HepG2 (cell line): ENCODE measurements around the gene LDAF1. TPM values are rescaled to one million over a fixed set of nuclear protein-coding genes. Genes with fewer than 3 reads are reported as not detected.

Source experiments
- ATAC-seq: fragments of 200-7000 bp; cut with Tn5 transposase; 3 replicates; pipeline ENCODE4 v1.9.1; 2020; ENCODE audit warnings: mild to moderate bottlenecking, moderate library complexity
- BruUV-seq: library from RNA; stranded (reverse); fragments of 400-500 nt; replicated peaks from 2 replicates; lab custom pipeline; 2021; lab: Mats Ljungman, UMichigan
- CTCF ChIA-PET: fragments of 300-600 bp; formaldehyde crosslinking; extraction: SDS; loops from one replicate; lab custom pipeline; 2021; ENCODE audit warnings: low total read pairs, inconsistent platforms, low intra/inter-chr PET ratio; lab: Yijun Ruan, JAX
- POLR2A ChIA-PET: fragments of 350-600 bp; sonication (Branson Sonifier 250); formaldehyde crosslinking; loops from one replicate; lab custom pipeline; 2020; ENCODE audit warnings: antibody characterized with exemption, inconsistent platforms; lab: Yijun Ruan, JAX
- DNase-seq: peaks from one replicate; pipeline ENCODE4 v3.0.0-alpha.2; 2015; ENCODE audit warnings: low spot score
- FAIRE-seq: peaks from 3 replicates; lab custom pipeline; 2011; peaks lifted over from hg19 to GRCh38; lab: Jason Lieb, UNC
- H2AFZ ChIP-seq: one replicate; pipeline ENCODE4 v1.6.1; 2011; ENCODE audit warnings: low read length, inconsistent platforms
- H3K27ac ChIP-seq: fragments of 300-600 bp; 3 replicates; pipeline ENCODE4 v1.8.0; 2011; ENCODE audit warnings: mixed run types, mild to moderate bottlenecking, mixed read lengths, low read length, inconsistent platforms; ENCODE audit not compliant: insufficient read depth; ENCODE audit errors: extremely low read length
- H3K27me3 ChIP-seq, 2 experiments: fragments of 200-600 bp in 1 of 2; 2 replicates in 1 of 2; 3 replicates in 1 of 2; pipeline versions ENCODE4 v1.6.0 to v1.8.0; 2011; ENCODE audit warnings: low read length in 2 of 2, mild to moderate bottlenecking in 2 of 2, moderate library complexity in 2 of 2, inconsistent platforms in 1 of 2; ENCODE audit not compliant: insufficient read depth in 2 of 2, control insufficient read depth in 1 of 2
- H3K36me3 ChIP-seq, 2 experiments: fragments of 200-600 bp in 1 of 2; replicated peaks in 1 of 2; 2 replicates in 1 of 2; 3 replicates in 1 of 2; pipeline versions ENCODE4 v1.5.1 to v1.8.0; 2011; ENCODE audit warnings: low read length in 2 of 2, inconsistent platforms in 1 of 2; ENCODE audit not compliant: insufficient read depth in 2 of 2, control insufficient read depth in 1 of 2
- H3K4me1 ChIP-seq: 2 replicates; pipeline ENCODE4 v1.5.1; 2012; ENCODE audit warnings: low read length, inconsistent platforms; ENCODE audit not compliant: insufficient read depth
- H3K4me2 ChIP-seq: 2 replicates; pipeline ENCODE4 v1.6.0; 2011; ENCODE audit warnings: low read depth, low read length, inconsistent platforms
- H3K4me3 ChIP-seq, 3 experiments: fragments of 200-600 bp in 1 of 3; sonication (generic), shearing (Covaris generic) in 1 of 3; replicated peaks in 1 of 3; 2 replicates each; pipeline ENCODE4 v1.5.1; 2011 to 2016; ENCODE audit warnings: low read length in 3 of 3, inconsistent platforms in 2 of 3, low read depth in 2 of 3, mild to moderate bottlenecking in 2 of 3, control low read depth in 1 of 3, mixed read lengths in 1 of 3; ENCODE audit not compliant: insufficient read depth in 1 of 3
- H3K79me2 ChIP-seq: one replicate; pipeline ENCODE4 v1.6.1; 2011; ENCODE audit warnings: low read length, inconsistent platforms; ENCODE audit not compliant: insufficient read depth
- H3K9ac ChIP-seq: 2 replicates; pipeline ENCODE4 v1.6.0; 2011; ENCODE audit warnings: mild to moderate bottlenecking, low read depth, low read length, inconsistent platforms; ENCODE audit not compliant: insufficient read depth
- H3K9me3 ChIP-seq: 2 replicates; pipeline ENCODE4 v1.5.1; 2012; ENCODE audit warnings: mild to moderate bottlenecking, low read length
- H4K20me1 ChIP-seq: 2 replicates; pipeline ENCODE4 v1.6.0; 2011; ENCODE audit warnings: inconsistent platforms, mild to moderate bottlenecking, low read length, moderate library complexity; ENCODE audit not compliant: insufficient read depth
- CBX2 ChIP-seq, 2 experiments: fragments of 200-600 bp in 1 of 2; sonication (generic); formaldehyde crosslinking in 1 of 2; IDR thresholded peaks; 2 replicates each; pipeline versions ENCODE4 v1.7.0 to v1.8.1; 2018 to 2022; ENCODE audit warnings: low read depth in 2 of 2, low read length in 1 of 2, mild to moderate bottlenecking in 1 of 2, missing genetic modification reagents in 1 of 2
- HCFC1 ChIP-seq: fragments of 150-350 bp; IDR thresholded peaks from 2 replicates; pipeline ENCODE4 v1.6.1; 2014; ENCODE audit warnings: low read depth, low read length
- HHEX ChIP-seq: IDR thresholded peaks from 2 replicates; pipeline ENCODE4 v1.6.1; 2016; ENCODE audit warnings: control low read depth
- MED13 ChIP-seq: sonication (generic); formaldehyde crosslinking; IDR thresholded peaks from 2 replicates; pipeline ENCODE4 v1.5.0; 2020; ENCODE audit warnings: missing genetic modification reagents
- PTBP1 ChIP-seq: fragments of 200-400 bp; formaldehyde crosslinking; IDR thresholded peaks from 2 replicates; pipeline ENCODE4 v1.6.1; 2018; ENCODE audit warnings: low read length, low read depth; ENCODE audit not compliant: poor library complexity, severe bottlenecking
- SOX6 ChIP-seq, 2 experiments: fragments of 450-650 bp in 1 of 2; sonication (generic) in 1 of 2; formaldehyde crosslinking in 1 of 2; IDR thresholded peaks; 2 replicates each; pipeline versions ENCODE4 v1.4.0 to v1.6.1; 2017 to 2020; ENCODE audit warnings: antibody characterized with exemption in 1 of 2, mild to moderate bottlenecking in 1 of 2, missing genetic modification reagents in 1 of 2
- ZBTB39 ChIP-seq: sonication (generic); formaldehyde crosslinking; IDR thresholded peaks from 2 replicates; pipeline ENCODE4 v1.5.0; 2020; ENCODE audit warnings: missing genetic modification reagents
- ZMYM2 ChIP-seq: sonication (generic); formaldehyde crosslinking; IDR thresholded peaks from 2 replicates; pipeline ENCODE4 v1.8.0; 2022; ENCODE audit warnings: mild to moderate bottlenecking, missing genetic modification reagents
- ZNF496 ChIP-seq: sonication (generic); formaldehyde crosslinking; IDR thresholded peaks from 2 replicates; pipeline ENCODE4 v1.8.1; 2023; ENCODE audit warnings: mild to moderate bottlenecking, moderate library complexity, missing genetic modification reagents; ENCODE audit not compliant: insufficient replicate concordance
- ZNF512 ChIP-seq: sonication (generic); formaldehyde crosslinking; IDR thresholded peaks from 2 replicates; pipeline ENCODE4 v1.4.0; 2020; ENCODE audit warnings: mild to moderate bottlenecking, missing genetic modification reagents
- WGBS: methylation state at CpG from one replicate; pipeline ENCODE4 v1.1.6; 2017; ENCODE audit warnings: low lambda C conversion rate; 5-methylcytosine and 5-hydroxymethylcytosine counted together
- in situ Hi-C: cut with HindIII; loops from 2 replicates; pipeline ENCODE4 v1.10.0; 2017; ENCODE audit warnings: low pct_unique_long_range_greater_than_20kb; ENCODE audit not compliant: extremely low pct_ligation_motif_present
- intact Hi-C: fragments of 100-400 bp; cut with micrococcal nuclease; formaldehyde crosslinking; loops from one replicate; pipeline ENCODE4 v1.10.0; 2022; ENCODE audit not compliant: unreplicated experiment
- polyA plus RNA-seq, 8 experiments: library from polyadenylated mRNA; depleted of rRNA in 3 of 8; stranded (reverse) in 7 of 8; unstranded in 1 of 8; fragments of >200 nt; fragmentation: Illumina TruSeq in 4 of 8; extraction: Trizol in 4 of 8; gene quantifications; 2 replicates each; pipeline versions ENCODE4 v1.2.1 to v1.2.3, GENCODE V29; 2011 to 2016; ENCODE audit warnings: low read depth in 4 of 8, missing spikeins in 1 of 8, mixed read lengths in 1 of 8; ENCODE audit not compliant: insufficient read depth in 1 of 8
- total RNA-seq, 5 experiments: library from RNA; depleted of rRNA; stranded (reverse); fragments of >200 nt; fragmentation: Illumina TruSeq; extraction: Trizol; gene quantifications; 2 replicates each; pipeline ENCODE4 v1.2.3, GENCODE V29; 2016; ENCODE audit warnings: low read depth in 1 of 5
- TF ChIP-seq, protein P1 (sequence below): sonication (generic); formaldehyde crosslinking; IDR thresholded peaks from 2 replicates; pipeline ENCODE4 v1.4.0; 2020; ENCODE audit warnings: missing genetic modification reagents, borderline replicate concordance

LDAF1 gene
- total and polyA plus RNA-seq, 2 of the 13 experiments (the other 11 are each of a cell fraction or from before 2014, with no cell fraction given) = 6.3 to 7.5 TPM

DNA sequence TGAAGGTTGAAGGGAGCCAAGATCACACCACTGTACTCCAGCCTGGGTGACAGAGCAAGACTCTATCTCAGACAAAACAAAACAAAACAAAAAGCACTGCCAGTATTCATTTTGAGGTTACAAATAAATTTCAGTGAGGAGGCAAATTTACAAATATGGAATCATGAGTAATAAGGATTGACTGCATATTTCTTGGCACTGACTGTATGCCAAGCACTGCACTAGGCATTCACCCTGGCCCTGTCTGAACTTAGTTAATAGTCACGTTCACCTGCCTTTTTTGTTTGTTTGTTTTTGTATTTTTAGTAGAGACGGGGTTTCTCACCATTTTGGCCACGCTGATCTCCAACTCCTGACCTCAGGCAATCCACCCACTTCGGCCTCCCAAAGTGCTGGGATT is 5.1 kb downstream of the LDAF1 start (continued):
- no peak for TF ChIP-seq ZBTB39
- no peak for TF ChIP-seq MED13 (CRISPR knock-in tag)
- TF ChIP-seq ZMYM2 = no peak
- no peak for TF ChIP-seq SOX6 (IDR thresholded peaks at IDR 0.05)
- TF ChIP-seq SOX6 (CRISPR knock-in tag; IDR thresholded peaks at IDR 0.05) = no peak
- no peak for TF ChIP-seq CBX2 (IDR thresholded peaks at IDR 0.05; ENCODE audit: low read depth, low read length)
- TF ChIP-seq CBX2 (CRISPR knock-in tag; IDR thresholded peaks at IDR 0.05; ENCODE audit: low read depth) = no peak
- TF ChIP-seq HCFC1 = no peak
- TF ChIP-seq HHEX (CRISPR knock-in tag) = no peak
- TF ChIP-seq ZNF512 (CRISPR knock-in tag) = no peak

DNA sequence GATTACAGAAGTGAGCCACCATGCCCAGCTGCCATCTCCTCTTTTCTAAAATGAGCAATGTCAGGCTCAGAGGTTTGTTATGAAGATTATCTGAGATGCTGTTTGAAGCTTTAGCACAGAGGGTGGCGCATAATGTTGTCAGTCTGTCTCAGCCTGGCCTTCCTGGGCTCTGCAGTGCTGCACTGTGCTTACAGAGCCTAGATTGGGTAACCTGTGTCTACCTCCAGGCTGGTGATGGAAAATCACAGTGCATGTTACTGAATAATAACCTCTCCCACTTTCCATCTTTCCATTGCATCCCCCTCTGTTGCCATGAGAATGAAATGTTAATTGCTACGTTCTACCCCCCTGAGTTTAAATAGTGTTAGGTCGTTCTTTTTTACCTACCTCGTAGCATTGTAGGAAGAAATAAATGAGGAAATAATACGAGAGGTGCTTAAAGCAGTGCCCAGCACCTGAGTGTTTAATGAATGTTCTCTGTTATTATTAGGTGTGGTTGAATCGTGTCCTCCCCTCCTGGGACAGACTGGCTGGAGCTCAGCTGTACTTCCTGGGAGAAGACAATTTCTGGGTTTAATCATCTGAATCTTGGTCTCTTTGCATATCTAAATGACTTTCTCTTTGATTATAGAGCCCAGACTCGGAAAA is 6.2 kb downstream of the LDAF1 start:
- H3K79me2 ChIP-seq = no peaks in the 10 kb centered on the region
- no peak overlapping the region for H3K9ac ChIP-seq
- no peak overlapping the region for H3K4me2 ChIP-seq
- no peaks in the 10 kb centered on the region for H4K20me1 ChIP-seq
- peaks cover 11% of the 10 kb centered on the region for H3K4me1 ChIP-seq
- no peak overlapping the region for H2AFZ ChIP-seq
- no peak for FAIRE-seq
- intact Hi-C loops = no loop called here
- no peak for DNase-seq
- CTCF ChIA-PET = no interaction called here
- POLR2A ChIA-PET = no interaction called here
- TF ChIP-seq, protein P1, sequence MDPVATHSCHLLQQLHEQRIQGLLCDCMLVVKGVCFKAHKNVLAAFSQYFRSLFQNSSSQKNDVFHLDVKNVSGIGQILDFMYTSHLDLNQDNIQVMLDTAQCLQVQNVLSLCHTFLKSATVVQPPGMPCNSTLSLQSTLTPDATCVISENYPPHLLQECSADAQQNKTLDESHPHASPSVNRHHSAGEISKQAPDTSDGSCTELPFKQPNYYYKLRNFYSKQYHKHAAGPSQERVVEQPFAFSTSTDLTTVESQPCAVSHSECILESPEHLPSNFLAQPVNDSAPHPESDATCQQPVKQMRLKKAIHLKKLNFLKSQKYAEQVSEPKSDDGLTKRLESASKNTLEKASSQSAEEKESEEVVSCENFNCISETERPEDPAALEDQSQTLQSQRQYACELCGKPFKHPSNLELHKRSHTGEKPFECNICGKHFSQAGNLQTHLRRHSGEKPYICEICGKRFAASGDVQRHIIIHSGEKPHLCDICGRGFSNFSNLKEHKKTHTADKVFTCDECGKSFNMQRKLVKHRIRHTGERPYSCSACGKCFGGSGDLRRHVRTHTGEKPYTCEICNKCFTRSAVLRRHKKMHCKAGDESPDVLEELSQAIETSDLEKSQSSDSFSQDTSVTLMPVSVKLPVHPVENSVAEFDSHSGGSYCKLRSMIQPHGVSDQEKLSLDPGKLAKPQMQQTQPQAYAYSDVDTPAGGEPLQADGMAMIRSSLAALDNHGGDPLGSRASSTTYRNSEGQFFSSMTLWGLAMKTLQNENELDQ (CRISPR knock-in tag) = no peak
- TF ChIP-seq ZNF496 (CRISPR knock-in tag) (no peak), PTBP1 (no peak)
- TF ChIP-seq, all 625 proteins: peak for 0
- WGBS = 81% methylated on average over 7 of the region's 7 CpGs
- Histone ChIP-seq H3K4me3 (no peak overlapping the region), H3K9me3 (no peaks in the 10 kb centered on the region), H3K27ac (no peak overlapping the region), H3K36me3 (no peaks in the 10 kb centered on the region), H3K27me3 (peaks cover 0 to under 1% of the 10 kb centered on the region in 2 experiments; a peak in 2 of 5 replicates)
- in situ Hi-C loops = loop anchor here (25.0 kb wide), 1 partner anchor 1173 kb away; no protein-coding TSS in a partner anchor
- BruUV-seq = no TSS peak
- ATAC-seq = no peak; the same call in 2 of the 3 replicates
